Kidney epithelial cell (primary cell): ENCODE results near the gene GPN3. TPM values are rescaled to one million over a fixed set of nuclear protein-coding genes. Genes with fewer than 3 reads are reported as not detected.

Experiments used
- DNase-seq: peaks from one replicate; pipeline ENCODE4 v3.0.0-alpha.2; 2010; ENCODE audit warnings: low read depth
- H3K27me3 ChIP-seq: 2 replicates; pipeline ENCODE4 v1.6.0; 2011; ENCODE audit warnings: low read length; ENCODE audit not compliant: control insufficient read depth, insufficient read depth
- H3K36me3 ChIP-seq: 2 replicates; pipeline ENCODE4 v1.5.1; 2011; ENCODE audit warnings: low read length; ENCODE audit not compliant: control insufficient read depth, insufficient read depth
- H3K4me3 ChIP-seq: 2 replicates; pipeline ENCODE4 v1.5.1; 2011; ENCODE audit warnings: low read depth, mild to moderate bottlenecking, control low read depth, low read length
- CTCF ChIP-seq: IDR thresholded peaks from 2 replicates; pipeline ENCODE4 v1.5.1; 2011; ENCODE audit warnings: mild to moderate bottlenecking, moderate library complexity, low read length, control low read depth, inconsistent platforms; ENCODE audit not compliant: insufficient read depth, poor library complexity, severe bottlenecking
- total RNA-seq: library from RNA; depleted of rRNA; stranded (reverse); fragments of >200 nt; gene quantifications from 2 replicates; pipeline ENCODE4 v1.2.3, GENCODE V29; 2015

The GPN3 gene
- total RNA-seq, result 24.6 and 25.9 TPM in 2 replicates

DNA sequence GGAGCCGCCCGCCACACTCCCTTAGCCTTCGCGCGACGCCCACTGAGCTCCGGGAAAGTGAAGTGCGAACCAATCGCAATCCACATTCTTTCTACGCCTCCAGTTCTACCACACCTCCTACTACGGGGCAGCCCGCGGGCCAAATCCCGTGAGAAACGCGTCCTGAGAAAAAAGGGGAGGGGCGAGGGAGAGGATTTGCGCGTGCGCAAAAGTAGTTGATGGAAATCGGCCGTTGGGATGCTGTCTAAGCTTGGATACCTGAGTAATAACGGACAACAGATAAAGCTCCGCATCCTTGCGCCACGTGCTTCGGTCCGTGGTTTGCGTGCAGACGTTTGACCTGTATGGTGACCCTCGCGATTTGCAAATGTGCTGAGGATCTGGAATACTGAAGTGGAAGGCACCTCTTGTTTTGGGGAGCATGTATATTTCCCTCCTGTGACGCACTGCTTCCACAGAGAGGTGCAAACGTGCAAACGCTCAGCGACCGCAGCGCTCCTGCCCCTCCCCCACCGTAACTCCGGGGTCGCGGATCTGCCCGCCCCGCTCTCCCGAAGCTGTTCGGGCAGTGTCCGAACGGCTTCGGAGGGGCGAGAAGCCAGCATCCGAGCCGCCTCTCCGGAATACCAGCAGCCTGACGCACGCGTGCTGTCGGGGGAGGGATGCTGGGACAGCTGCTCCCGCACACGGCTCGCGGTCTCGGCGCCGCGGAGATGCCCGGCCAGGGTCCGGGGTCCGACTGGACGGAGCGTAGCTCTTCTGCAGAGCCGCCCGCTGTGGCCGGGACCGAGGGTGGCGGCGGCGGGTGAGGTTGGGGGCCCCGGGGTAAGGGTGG lies at the start of gene GPN3, which contains the start of gene FAM216A:
GPN3 (minus strand) TSS at position 44 of the 835 bp plus-strand sequence. CDS start 54 bp downstream, outside the sequence.
FAM216A (plus strand) TSS at position 632 of the 835 bp plus-strand sequence; CDS start at position 663, 31 bp downstream.
- Histone ChIP-seq H3K36me3 (peaks cover 2% of the 10 kb centered on the region), H3K27me3 (no peaks in the 10 kb centered on the region), H3K4me3 (peak within 1 kb of the TSS; percentile 82)
- no peak for TF ChIP-seq CTCF
- peak; percentile 84 for DNase-seq

DNA sequence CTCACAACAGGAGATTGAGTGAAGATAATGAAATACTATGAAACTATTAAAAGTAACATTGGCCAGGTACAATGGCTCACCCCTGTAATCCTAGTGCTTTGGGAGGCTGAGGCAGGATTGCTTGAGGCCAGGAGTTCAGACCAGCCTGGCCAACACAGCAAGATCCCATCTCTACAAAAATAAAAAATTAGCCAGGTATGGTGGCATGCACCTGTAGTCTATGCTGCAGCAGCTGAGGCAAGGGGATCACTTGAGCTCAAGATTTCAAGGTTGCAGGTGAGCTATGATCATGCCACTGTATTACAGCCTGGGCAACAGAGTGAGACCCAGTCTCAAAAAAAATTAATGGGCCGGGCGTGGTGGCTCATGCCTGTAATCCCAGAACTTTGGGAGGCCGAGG lies 48.9 kb upstream of the GPN3 start:
- Histone ChIP-seq H3K4me3 (no peak overlapping the region), H3K27me3 (no peaks in the 10 kb centered on the region), H3K36me3 (no peaks in the 10 kb centered on the region)
- TF ChIP-seq CTCF, result no peak
- no peak for DNase-seq

GRCh38 chr12:110514363-110514762 lies 46.3 kb upstream of the GPN3 start:
- no peak for DNase-seq
- Histone ChIP-seq H3K4me3 (no peak overlapping the region), H3K27me3 (no peaks in the 10 kb centered on the region), H3K36me3 (no peaks in the 10 kb centered on the region)
- TF ChIP-seq CTCF, result no peak

GRCh38 chr12:110513842-110514241 lies 45.8 kb upstream of the GPN3 start:
- no peaks in the 10 kb centered on the region for H3K36me3 ChIP-seq
- H3K4me3 ChIP-seq, result no peak overlapping the region
- no peak for DNase-seq
- H3K27me3 ChIP-seq, result no peaks in the 10 kb centered on the region
- no peak for TF ChIP-seq CTCF

- TF ChIP-seq CTCF, result no peak
- DNase-seq, result no peak
- Histone ChIP-seq H3K4me3 (no peak overlapping the region), H3K36me3 (no peaks in the 10 kb centered on the region), H3K27me3 (no peaks in the 10 kb centered on the region)
Observed at GRCh38 chr12:110508071-110508586, 40.1 kb upstream of the GPN3 start.
